Measurements from ENCODE around the gene PHYH. TPM values are rescaled to one million over a fixed set of nuclear protein-coding genes. Genes with fewer than 3 reads are reported as not detected.
"Not testable (repeated sequence)": the region's sequence is repeated elsewhere in the genome, so short reads cannot be mapped to it uniquely, and the experiment has no call there.

The PHYH gene
- total RNA-seq, 1 donor from 2014 or later: 163 TPM

GRCh38 chr10:13257621-13258140 is 42.2 kb downstream of the PHYH start:
- DNase-seq: no peak
- Histone ChIP-seq H3K36me3 (no peaks in the 10 kb centered on the region), H3K27me3 (ENCODE audit: low read depth) (no peaks in the 10 kb centered on the region), H3K4me1 (no peaks in the 10 kb centered on the region), H3K4me3 (no peak overlapping the region), H3K27ac (replicated peaks) (no peak overlapping the region), H3K9me3 (replicated peaks) (no peaks in the 10 kb centered on the region)
- intact Hi-C loops (cut with micrococcal nuclease): no loop called here
- TF ChIP-seq, protein P1, sequence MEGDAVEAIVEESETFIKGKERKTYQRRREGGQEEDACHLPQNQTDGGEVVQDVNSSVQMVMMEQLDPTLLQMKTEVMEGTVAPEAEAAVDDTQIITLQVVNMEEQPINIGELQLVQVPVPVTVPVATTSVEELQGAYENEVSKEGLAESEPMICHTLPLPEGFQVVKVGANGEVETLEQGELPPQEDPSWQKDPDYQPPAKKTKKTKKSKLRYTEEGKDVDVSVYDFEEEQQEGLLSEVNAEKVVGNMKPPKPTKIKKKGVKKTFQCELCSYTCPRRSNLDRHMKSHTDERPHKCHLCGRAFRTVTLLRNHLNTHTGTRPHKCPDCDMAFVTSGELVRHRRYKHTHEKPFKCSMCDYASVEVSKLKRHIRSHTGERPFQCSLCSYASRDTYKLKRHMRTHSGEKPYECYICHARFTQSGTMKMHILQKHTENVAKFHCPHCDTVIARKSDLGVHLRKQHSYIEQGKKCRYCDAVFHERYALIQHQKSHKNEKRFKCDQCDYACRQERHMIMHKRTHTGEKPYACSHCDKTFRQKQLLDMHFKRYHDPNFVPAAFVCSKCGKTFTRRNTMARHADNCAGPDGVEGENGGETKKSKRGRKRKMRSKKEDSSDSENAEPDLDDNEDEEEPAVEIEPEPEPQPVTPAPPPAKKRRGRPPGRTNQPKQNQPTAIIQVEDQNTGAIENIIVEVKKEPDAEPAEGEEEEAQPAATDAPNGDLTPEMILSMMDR (IDR thresholded peaks at IDR 0.05; ENCODE audit: borderline replicate concordance): no peak

GRCh38 chr10:13256627-13257026 is 43.2 kb downstream of the PHYH start:
- Histone ChIP-seq H3K9me3 (replicated peaks) (no peaks in the 10 kb centered on the region), H3K27ac (replicated peaks) (no peak overlapping the region), H3K36me3 (no peaks in the 10 kb centered on the region), H3K4me1 (no peaks in the 10 kb centered on the region), H3K4me3 (no peak overlapping the region), H3K27me3 (ENCODE audit: low read depth) (no peaks in the 10 kb centered on the region)
- no peak for DNase-seq
- intact Hi-C loops (cut with micrococcal nuclease): no loop called here
- TF ChIP-seq, protein P1 (IDR thresholded peaks at IDR 0.05; ENCODE audit: borderline replicate concordance): no peak

DNA sequence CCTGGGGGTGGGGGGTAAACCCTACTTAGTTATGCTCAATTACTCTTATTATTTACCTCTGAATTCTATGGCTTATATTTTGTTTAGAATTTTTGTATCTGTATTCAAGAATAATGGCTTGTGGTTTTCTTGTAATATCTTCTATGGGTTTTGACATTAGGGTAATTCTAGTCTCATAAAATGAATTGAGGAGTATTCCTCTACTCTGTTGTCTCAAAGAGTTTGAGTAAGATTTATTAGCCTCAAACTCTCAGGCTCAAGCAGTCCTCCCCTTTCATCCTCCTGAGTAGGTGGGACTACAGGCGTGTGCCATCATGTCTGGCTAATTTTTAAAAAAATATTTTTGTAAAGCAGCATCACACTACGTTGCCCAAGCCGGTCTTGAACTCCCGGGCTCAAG is 46.1 kb downstream of the PHYH start:
- Histone ChIP-seq H3K27me3 (ENCODE audit: low read depth) (no peaks in the 10 kb centered on the region), H3K9me3 (replicated peaks) (no peaks in the 10 kb centered on the region), H3K36me3 (no peaks in the 10 kb centered on the region), H3K4me3 (no peak overlapping the region), H3K27ac (replicated peaks) (no peak overlapping the region), H3K4me1 (no peaks in the 10 kb centered on the region)
- DNase-seq: no peak
- intact Hi-C loops (cut with micrococcal nuclease): no loop called here
- TF ChIP-seq, protein P1 (IDR thresholded peaks at IDR 0.05; ENCODE audit: borderline replicate concordance): no peak

DNA sequence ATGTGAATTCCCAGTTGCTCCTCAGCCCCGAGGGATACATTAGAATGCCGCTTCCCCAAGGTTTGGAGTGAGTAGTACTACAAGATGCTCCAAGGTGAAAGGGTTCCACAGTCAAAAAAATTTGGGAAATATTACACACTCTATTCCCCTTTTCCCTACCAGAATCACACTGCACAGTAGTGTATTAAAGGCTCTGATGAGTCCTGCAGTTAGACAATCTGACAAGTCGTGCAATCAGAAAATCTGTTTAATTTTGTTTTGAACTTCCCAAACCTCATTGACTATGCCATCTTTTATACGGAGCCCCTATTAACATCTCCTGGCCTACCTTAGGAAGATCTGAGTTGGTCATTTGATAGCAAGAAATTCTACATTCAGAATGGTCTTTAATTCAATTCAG is 52.1 kb downstream of the PHYH start:
- Histone ChIP-seq H3K27ac (replicated peaks) (no peak overlapping the region), H3K36me3 (no peaks in the 10 kb centered on the region), H3K4me1 (no peaks in the 10 kb centered on the region), H3K9me3 (replicated peaks) (no peaks in the 10 kb centered on the region), H3K4me3 (no peak overlapping the region), H3K27me3 (ENCODE audit: low read depth) (no peaks in the 10 kb centered on the region)
- TF ChIP-seq, protein P1 (IDR thresholded peaks at IDR 0.05; ENCODE audit: borderline replicate concordance): no peak
- DNase-seq: no peak
- intact Hi-C loops (cut with micrococcal nuclease): no loop called here

GRCh38 chr10:13247246-13247645 is 52.6 kb downstream of the PHYH start:
- H3K27ac ChIP-seq (replicated peaks): no peak overlapping the region
- intact Hi-C loops (cut with micrococcal nuclease): no loop called here
- H3K9me3 ChIP-seq (replicated peaks): no peaks in the 10 kb centered on the region
- no peaks in the 10 kb centered on the region for H3K36me3 ChIP-seq
- H3K4me3 ChIP-seq: no peak overlapping the region
- H3K27me3 ChIP-seq (ENCODE audit: low read depth): no peaks in the 10 kb centered on the region
- TF ChIP-seq, protein P1 (IDR thresholded peaks at IDR 0.05; ENCODE audit: borderline replicate concordance): no peak
- DNase-seq: no peak
- no peaks in the 10 kb centered on the region for H3K4me1 ChIP-seq

DNA sequence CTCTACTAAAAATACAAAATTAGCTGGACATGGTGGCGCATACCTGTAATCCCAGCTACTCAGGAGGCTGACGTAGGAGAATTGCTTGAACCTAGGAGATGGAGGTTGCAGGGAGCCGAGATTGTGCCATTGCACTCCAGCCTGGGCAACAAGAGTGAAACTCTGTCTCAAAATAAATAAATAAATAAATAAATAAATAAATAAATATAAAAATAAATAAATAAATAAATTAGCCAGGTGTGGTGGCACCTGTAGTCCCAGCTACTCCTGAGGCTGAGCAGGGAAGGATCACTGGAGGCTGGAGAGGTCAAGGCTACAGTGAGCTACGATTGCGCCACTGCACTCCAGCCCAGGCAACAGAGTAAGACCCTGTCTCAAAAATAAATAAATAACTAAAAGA is 57.6 kb downstream of the PHYH start:
- H3K27ac ChIP-seq (replicated peaks); DNase-seq; H3K4me1 ChIP-seq; H3K36me3 ChIP-seq; H3K27me3 ChIP-seq (ENCODE audit: low read depth); H3K4me3 ChIP-seq; intact Hi-C loops (cut with micrococcal nuclease); H3K9me3 ChIP-seq (replicated peaks): not testable (repeated sequence)
